GM12801 (cell line): ENCODE measurements around the gene NMRAL1.

Source experiments
- TF ChIP-seq, protein P1 (sequence below): IDR thresholded peaks from one replicate; pipeline ENCODE4 v1.5.1; 2011; ENCODE audit warnings: control low read depth; ENCODE audit not compliant: insufficient read length; ENCODE audit errors: extremely low read depth

The NMRAL1 gene

DNA sequence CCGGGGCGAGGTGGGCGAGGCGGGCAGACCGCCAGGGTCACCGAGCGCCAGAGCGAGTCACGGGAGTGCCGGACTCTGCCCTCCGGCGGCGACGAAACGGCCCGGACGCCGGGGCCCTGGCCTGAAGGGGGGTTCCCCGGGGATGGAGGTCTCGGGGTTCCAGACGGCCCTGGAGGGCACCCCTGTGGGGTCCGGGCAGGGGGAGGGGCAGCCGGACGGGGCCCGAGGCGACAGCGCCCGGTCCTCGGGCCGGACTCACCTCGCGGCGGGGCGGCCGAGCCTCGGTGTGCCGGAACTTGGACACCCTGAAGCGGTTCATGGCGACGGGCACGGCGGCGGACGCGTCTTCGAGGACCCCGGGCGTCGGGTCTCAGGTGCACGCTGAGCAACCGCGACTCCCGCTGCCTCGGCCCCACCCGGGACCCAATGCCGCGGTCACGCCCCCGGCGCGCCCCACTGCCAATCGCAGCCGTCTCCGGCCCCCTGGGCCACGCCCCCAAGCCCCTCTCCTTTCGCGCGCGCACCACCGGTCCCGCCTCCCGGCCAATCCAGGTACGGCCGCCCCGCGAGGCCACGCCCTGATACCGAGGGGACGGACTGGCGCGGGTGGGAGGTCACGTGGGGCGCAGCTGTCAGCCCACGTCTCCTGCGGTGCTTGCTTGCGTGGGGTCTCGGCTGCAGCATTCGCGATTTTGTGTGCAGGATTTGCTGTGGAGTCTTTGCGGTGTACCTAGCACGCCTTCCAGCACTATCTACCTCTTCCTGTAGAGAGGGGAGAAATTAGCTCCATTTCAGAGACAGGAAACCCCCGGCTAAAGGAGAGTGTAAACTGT, 58.0 kb downstream of the NMRAL1 start, which contains the start of gene CORO7:
Gene CORO7 (minus strand): TSS at position 397 of the 833 bp plus-strand sequence. CDS start 78 bp downstream, at position 319.
- TF ChIP-seq, protein P1, sequence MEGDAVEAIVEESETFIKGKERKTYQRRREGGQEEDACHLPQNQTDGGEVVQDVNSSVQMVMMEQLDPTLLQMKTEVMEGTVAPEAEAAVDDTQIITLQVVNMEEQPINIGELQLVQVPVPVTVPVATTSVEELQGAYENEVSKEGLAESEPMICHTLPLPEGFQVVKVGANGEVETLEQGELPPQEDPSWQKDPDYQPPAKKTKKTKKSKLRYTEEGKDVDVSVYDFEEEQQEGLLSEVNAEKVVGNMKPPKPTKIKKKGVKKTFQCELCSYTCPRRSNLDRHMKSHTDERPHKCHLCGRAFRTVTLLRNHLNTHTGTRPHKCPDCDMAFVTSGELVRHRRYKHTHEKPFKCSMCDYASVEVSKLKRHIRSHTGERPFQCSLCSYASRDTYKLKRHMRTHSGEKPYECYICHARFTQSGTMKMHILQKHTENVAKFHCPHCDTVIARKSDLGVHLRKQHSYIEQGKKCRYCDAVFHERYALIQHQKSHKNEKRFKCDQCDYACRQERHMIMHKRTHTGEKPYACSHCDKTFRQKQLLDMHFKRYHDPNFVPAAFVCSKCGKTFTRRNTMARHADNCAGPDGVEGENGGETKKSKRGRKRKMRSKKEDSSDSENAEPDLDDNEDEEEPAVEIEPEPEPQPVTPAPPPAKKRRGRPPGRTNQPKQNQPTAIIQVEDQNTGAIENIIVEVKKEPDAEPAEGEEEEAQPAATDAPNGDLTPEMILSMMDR, result no peak

DNA sequence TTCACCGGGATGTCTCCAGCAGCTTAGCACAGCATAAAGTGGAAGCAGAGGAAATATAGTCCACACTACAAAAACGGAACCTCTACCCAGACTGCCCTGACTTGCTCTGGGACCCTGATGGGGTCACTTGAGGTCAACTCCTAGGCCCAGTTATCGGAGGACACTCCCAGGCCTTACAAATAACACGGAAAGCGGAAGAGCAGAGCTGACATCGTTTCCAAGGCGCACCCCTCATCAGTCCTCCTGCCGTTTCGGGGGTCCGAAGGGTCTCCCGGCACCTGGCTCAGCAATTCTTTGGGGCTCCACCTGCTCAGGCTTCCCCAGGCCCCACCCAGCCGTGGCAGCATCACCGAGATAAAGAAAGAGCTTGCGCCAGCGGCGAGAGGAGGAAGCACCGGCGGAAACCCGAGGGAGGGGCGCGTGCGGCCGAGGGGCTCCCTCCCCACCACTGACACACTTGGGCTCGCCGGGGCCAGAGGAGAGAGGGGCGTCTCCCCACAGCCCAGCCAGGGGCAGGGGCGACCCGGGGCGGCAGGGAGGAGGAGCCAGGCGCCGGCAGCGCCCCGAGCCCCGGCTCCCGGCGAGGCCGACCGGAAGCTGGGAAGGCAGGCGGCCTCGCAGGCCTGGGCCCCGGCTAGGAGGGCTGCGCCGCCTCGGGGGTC, 58.8 kb downstream of the NMRAL1 start:
- TF ChIP-seq, protein P1, result no peak

DNA sequence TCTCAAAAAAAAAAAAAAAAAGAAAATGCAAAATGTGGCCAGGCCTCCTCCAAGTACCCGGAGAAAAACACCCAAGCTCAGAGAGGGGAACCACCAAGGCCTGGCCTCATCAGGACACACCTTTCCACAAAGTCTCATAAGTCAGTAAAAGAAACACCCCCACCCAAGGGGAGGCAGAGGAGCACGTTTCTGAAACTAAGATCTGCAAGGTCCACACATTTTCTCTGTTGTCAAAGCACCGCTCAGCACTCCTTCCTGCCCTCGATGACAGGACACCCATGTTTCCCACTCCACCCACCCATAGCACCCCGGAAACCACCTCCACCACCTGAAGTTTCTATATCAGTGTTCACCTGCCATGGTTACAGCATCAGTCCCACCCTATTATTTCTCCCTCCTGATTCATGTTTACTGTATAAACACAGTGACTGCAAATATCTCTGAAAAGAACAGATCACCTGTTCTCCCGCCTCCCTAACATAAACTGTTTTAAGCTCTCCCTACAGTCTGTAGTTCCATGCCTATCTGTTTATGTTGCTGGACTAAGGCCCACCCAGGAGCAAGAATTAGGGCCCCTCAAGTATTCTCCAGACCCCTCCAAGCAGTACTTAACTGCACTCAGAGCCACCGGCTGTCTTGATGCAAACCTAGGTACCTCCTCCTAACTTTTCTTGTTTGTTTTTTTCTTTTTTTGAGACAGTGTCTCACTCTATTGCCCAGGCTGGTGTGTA, 60.1 kb downstream of the NMRAL1 start:
- TF ChIP-seq, protein P1, result no peak

DNA sequence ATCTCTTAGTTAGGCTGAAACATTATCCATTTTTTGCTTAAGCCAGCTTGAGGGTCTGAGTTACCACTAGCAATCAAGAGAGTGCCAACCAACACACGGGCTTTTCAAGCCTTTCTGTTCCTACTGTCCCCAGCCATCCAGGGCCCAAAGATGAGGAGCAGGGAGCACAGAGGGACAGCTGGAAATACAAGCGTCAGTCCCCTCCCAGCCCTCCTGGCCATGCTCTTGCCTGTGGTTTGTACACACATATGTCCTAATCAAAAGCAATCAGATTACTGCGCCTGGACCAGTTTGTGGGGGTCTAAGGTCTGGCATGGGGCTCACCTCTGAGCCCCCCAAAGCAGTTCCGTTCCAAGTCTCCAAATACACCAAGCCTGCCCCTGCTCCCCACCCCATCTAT, 61.6 kb downstream of the NMRAL1 start:
- TF ChIP-seq, protein P1, result no peak

DNA sequence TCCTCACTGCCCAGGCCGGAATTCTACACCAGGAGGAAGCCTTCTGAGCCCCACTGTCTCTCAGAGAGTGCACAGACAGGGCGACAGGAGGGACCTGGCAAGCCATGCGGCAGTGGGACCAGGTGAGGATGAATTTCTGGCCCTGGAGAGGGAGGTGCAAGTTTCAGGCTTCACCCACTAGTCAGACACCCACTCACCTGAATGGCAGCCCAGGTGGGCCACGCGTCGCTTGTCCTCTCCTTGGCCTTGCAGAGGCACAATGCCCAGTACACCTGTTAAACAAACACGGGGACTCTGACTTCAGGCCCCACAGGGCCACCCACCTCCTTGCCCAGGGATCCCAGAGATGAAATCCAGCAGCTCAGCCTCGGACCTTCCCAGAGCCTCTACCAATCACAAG, 62.3 kb downstream of the NMRAL1 start:
- TF ChIP-seq, protein P1, result no peak
